GM19351 (cell line): ENCODE results near the gene RPL29.
"Not testable (repeated sequence)": the region's sequence is repeated elsewhere in the genome, so short reads cannot be mapped to it uniquely, and the experiment has no call there.

Experiments
- ATAC-seq: cut with Tn5 transposase; IDR thresholded peaks from one replicate; pipeline ENCODE4 v1.9.1; 2021; ENCODE audit warnings: mild to moderate bottlenecking, moderate library complexity; ENCODE audit not compliant: unreplicated experiment

The RPL29 gene

GRCh38 chr3:51995346-51996163, at the start of gene RPL29:
Gene RPL29, minus strand, starts transcription at chr3:51995895. Its CDS starts 434 bp downstream, at chr3:51995461.
- ATAC-seq = peak; percentile 95

- no peak for ATAC-seq
These were observed 49.3 kb upstream of the RPL29 start for GRCh38 chr3:52044869-52045619.

- no peak for ATAC-seq
These were observed 48.1 kb upstream of the RPL29 start for GRCh38 chr3:52043750-52044149.

GRCh38 chr3:52043039-52043438, 47.3 kb upstream of the RPL29 start:
- ATAC-seq = not testable (repeated sequence)

GRCh38 chr3:52041118-52041731, 45.5 kb upstream of the RPL29 start:
- ATAC-seq = no peak

GRCh38 chr3:52040600-52040999, 44.9 kb upstream of the RPL29 start:
- ATAC-seq = no peak

GRCh38 chr3:52039846-52040245, 44.2 kb upstream of the RPL29 start:
- no peak for ATAC-seq

- no peak for ATAC-seq
These were observed 43.7 kb upstream of the RPL29 start for GRCh38 chr3:52039426-52039825.

- ATAC-seq = no peak
These were observed 42.5 kb upstream of the RPL29 start for GRCh38 chr3:52038227-52038626.

GRCh38 chr3:52037291-52037690, 41.6 kb upstream of the RPL29 start:
- ATAC-seq = no peak

GRCh38 chr3:52036829-52037228, 41.1 kb upstream of the RPL29 start:
- no peak for ATAC-seq

GRCh38 chr3:52036222-52036694, 40.6 kb upstream of the RPL29 start:
- ATAC-seq = no peak

GRCh38 chr3:52034651-52035050, 39.0 kb upstream of the RPL29 start:
- ATAC-seq = no peak

GRCh38 chr3:52034212-52034611, 38.5 kb upstream of the RPL29 start:
- ATAC-seq = no peak

GRCh38 chr3:52033748-52034147, 38.1 kb upstream of the RPL29 start:
- not testable (repeated sequence) for ATAC-seq

GRCh38 chr3:52032702-52033408, 37.2 kb upstream of the RPL29 start:
- no peak for ATAC-seq

GRCh38 chr3:52031896-52032295, 36.2 kb upstream of the RPL29 start:
- no peak for ATAC-seq

GRCh38 chr3:52030714-52031310, 35.1 kb upstream of the RPL29 start:
- no peak for ATAC-seq

- no peak for ATAC-seq
These were observed 33.8 kb upstream of the RPL29 start for GRCh38 chr3:52029535-52029934.

GRCh38 chr3:52029053-52029452, 33.4 kb upstream of the RPL29 start:
- no peak for ATAC-seq

- ATAC-seq = no peak
These were observed 32.9 kb upstream of the RPL29 start for GRCh38 chr3:52028572-52028971.
